HCT116 (cell line): ENCODE measurements around the gene MTHFD1L.

Experiments used
- POLR2A ChIP-seq: IDR thresholded peaks from 2 replicates; pipeline ENCODE4 v1.7.0; 2011; ENCODE audit warnings: borderline replicate concordance; ENCODE audit not compliant: insufficient read depth, insufficient read length; ENCODE audit errors: extremely low read depth
- YY1 ChIP-seq: IDR thresholded peaks from 2 replicates; pipeline ENCODE4 v1.6.1; 2011; ENCODE audit warnings: low read length, low read depth, moderate library complexity, mild to moderate bottlenecking; ENCODE audit not compliant: insufficient replicate concordance; ENCODE audit errors: extremely low read depth
- TF ChIP-seq, protein P1 (sequence below), 3 experiments: fragments of 200-600 bp in 1 of 3; sonication (generic) in 1 of 3; IDR thresholded peaks in 2 of 3; conservative IDR thresholded peaks in 1 of 3; 2 replicates each; pipeline ENCODE4 v1.5.1; 2012 to 2017; ENCODE audit warnings: low read depth in 2 of 3, low read length in 2 of 3, antibody characterized with exemption in 1 of 3, borderline replicate concordance in 1 of 3, control low read depth in 1 of 3, mild to moderate bottlenecking in 1 of 3, mixed read lengths in 1 of 3, mixed run types in 1 of 3, moderate library complexity in 1 of 3; ENCODE audit not compliant: insufficient read depth in 1 of 3
- TF ChIP-seq, protein P2 (sequence below): IDR thresholded peaks from 2 replicates; pipeline ENCODE4 v1.6.1; 2011; ENCODE audit warnings: mild to moderate bottlenecking, low read length, moderate library complexity; ENCODE audit not compliant: insufficient replicate concordance; ENCODE audit errors: extremely low read depth

DNA sequence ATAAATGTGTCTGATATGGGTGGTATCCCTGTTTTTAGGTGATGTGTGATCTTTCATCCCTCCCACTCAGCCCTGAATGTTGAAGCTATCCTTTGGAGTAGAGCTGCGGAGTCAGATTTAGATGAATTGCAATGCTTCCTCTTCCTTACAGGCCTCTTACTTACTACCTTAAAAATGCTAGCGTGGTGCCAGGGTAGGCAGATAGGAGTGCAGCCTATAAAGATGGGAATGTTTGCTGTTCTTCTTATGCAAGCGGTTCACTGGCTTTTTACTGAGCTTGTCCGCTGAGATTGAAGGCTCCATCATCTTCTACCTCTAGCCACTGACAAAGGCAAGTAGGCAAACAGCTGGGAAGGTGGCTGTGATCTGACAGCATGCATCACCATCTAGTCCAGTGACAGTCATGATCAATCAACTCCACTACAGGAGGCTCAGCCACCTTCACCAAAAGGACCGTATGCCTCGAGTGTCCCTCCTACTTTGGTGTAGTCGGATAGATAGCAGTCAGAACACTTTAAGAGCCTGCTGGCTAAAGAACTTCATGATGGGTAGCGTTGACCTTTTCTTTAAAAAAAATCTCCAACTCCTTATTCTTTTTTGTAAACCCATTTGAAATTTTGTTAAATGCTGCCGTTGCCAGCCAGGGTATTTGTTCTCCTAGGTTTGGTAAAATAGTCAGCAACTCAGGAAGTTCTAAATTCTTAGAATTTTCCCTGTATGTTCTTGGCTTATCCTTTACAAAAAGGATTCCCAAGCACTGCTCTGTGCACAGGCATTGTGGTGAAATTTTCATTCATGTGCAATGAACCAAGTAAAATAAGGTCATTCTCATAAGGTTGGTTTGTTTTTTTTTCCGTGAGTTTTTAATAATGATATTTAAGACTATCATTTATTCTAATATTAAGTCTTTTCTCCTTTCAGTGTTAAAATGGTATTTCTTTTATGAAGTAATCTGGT is 169.6 kb downstream of the MTHFD1L start:
- TF ChIP-seq, protein P1, sequence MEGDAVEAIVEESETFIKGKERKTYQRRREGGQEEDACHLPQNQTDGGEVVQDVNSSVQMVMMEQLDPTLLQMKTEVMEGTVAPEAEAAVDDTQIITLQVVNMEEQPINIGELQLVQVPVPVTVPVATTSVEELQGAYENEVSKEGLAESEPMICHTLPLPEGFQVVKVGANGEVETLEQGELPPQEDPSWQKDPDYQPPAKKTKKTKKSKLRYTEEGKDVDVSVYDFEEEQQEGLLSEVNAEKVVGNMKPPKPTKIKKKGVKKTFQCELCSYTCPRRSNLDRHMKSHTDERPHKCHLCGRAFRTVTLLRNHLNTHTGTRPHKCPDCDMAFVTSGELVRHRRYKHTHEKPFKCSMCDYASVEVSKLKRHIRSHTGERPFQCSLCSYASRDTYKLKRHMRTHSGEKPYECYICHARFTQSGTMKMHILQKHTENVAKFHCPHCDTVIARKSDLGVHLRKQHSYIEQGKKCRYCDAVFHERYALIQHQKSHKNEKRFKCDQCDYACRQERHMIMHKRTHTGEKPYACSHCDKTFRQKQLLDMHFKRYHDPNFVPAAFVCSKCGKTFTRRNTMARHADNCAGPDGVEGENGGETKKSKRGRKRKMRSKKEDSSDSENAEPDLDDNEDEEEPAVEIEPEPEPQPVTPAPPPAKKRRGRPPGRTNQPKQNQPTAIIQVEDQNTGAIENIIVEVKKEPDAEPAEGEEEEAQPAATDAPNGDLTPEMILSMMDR (IDR thresholded peaks at IDR 0.05 in 2 of 3, conservative IDR thresholded peaks at IDR 0.05 in 1 of 3; ENCODE audit: borderline replicate concordance in 1 of 3, insufficient read depth in 1 of 3, low read depth in 2 of 3, low read length in 2 of 3): no peak
- TF ChIP-seq, protein P2, sequence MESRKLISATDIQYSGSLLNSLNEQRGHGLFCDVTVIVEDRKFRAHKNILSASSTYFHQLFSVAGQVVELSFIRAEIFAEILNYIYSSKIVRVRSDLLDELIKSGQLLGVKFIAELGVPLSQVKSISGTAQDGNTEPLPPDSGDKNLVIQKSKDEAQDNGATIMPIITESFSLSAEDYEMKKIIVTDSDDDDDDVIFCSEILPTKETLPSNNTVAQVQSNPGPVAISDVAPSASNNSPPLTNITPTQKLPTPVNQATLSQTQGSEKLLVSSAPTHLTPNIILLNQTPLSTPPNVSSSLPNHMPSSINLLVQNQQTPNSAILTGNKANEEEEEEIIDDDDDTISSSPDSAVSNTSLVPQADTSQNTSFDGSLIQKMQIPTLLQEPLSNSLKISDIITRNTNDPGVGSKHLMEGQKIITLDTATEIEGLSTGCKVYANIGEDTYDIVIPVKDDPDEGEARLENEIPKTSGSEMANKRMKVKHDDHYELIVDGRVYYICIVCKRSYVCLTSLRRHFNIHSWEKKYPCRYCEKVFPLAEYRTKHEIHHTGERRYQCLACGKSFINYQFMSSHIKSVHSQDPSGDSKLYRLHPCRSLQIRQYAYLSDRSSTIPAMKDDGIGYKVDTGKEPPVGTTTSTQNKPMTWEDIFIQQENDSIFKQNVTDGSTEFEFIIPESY: no peak
- TF ChIP-seq POLR2A (no peak), YY1 (no peak)
